Pancreas (tissue), 10 donors: ENCODE results near the gene DDX20. TPM values are rescaled to one million over a fixed set of nuclear protein-coding genes. Genes with fewer than 3 reads are reported as not detected.

Experiments
- ATAC-seq, 4 donors: fragments of 200-7000 bp; cut with Tn5 transposase; one replicate each; pipeline versions ENCODE4 v1.8.0 to v1.9.1; 2020; ENCODE audit warnings: mild to moderate bottlenecking in 4 of 4, moderate library complexity in 4 of 4
- DNase-seq, 6 donors: peaks; one replicate each; pipeline ENCODE4 v3.0.0-alpha.2; 2020
- FAIRE-seq: peaks from 2 replicates; lab custom pipeline; 2012; peaks lifted over from hg19 to GRCh38; lab: Jason Lieb, UNC
- H3K27ac ChIP-seq, 4 donors: fragments of 200-600 bp; sonication (generic); 1 replicate in 3 of 4; 2 replicates in 1 of 4; pipeline versions ENCODE4 v1.5.0 to v1.8.0; 2020
- H3K27me3 ChIP-seq, 4 donors: fragments of 200-600 bp; one replicate each; pipeline ENCODE4 v1.8.0; 2021
- H3K36me3 ChIP-seq, 3 donors: fragments of 200-600 bp; sonication (generic) in 1 of 3; one replicate each; pipeline versions ENCODE4 v1.5.0 to v1.8.0; 2020 to 2021
- H3K4me1 ChIP-seq, 3 donors: fragments of 200-600 bp; one replicate each; pipeline ENCODE4 v1.8.0; 2021
- H3K4me3 ChIP-seq, 4 donors: fragments of 200-600 bp; sonication (generic) in 2 of 4; one replicate each; pipeline versions ENCODE4 v1.5.0 to v1.8.0; 2020 to 2021
- H3K9me3 ChIP-seq, 4 donors: fragments of 200-600 bp; one replicate each; pipeline ENCODE4 v1.8.0; 2021
- CTCF ChIP-seq, 4 donors: fragments of 200-600 bp; sonication (generic) in 3 of 4; IDR thresholded peaks; one replicate each; pipeline versions ENCODE4 v1.5.0 to v1.8.0; 2021; ENCODE audit warnings: antibody characterized with exemption in 4 of 4
- WGBS, 2 donors: extraction: QIAGEN DNeasy Blood & Tissue Kit; methylation state at CpG; one replicate each; pipeline ENCODE4 v1.1.7; 2013; 5-methylcytosine and 5-hydroxymethylcytosine counted together
- intact Hi-C, 3 donors: fragments of 100-400 bp; cut with DNase I; formaldehyde crosslinking; loops; one replicate each; pipeline versions ENCODE4 v1.11.1 to v1.14.2; 2022
- polyA plus RNA-seq, 2 donors: library from polyadenylated mRNA; stranded (reverse); fragments of 200-250 nt; gene quantifications; one replicate each; pipeline ENCODE4 v1.2.3, GENCODE V29; 2013
- total RNA-seq, 6 donors: library from RNA; stranded (reverse); fragmentation: NEBNext Ultra II Directional in 4 of 6; extraction: Animal tissue kit (Norgen Biotek cat#: 25700) in 4 of 6; gene quantifications; one replicate each; pipeline versions ENCODE4 v1.2.1 to v1.2.4, GENCODE V29; 2021 to 2023
- donor health status: healthy with polysubstance abuse.
- donor health status: DM: no; HTN: no; CAD: no; lungs with moderate emphysema.
- donor health status: DM: no; HTN: no; CAD: no.
- donor health status: control.
- donor health status: control.
- donor health status: Bipolar disorder and iron deficiency.
- donor health status: DM: yes; HTN: yes; CAD: no.
- donor health status: DM: no; HTN: no; CAD: no.
- donor health status: DM: no; HTN: no; CAD: no.
- donor health status: DM: yes; HTN: yes; CAD: no.

DDX20 gene
- total and polyA plus RNA-seq, 8 donors = 2.4 to 6.8 (median 4.3) TPM

- intact Hi-C loops = no loop called here
- Histone ChIP-seq H3K4me1 (no peaks in the 10 kb centered on the region), H3K27ac (no peak overlapping the region), H3K4me3 (no peak overlapping the region), H3K9me3 (no peaks in the 10 kb centered on the region), H3K27me3 (no peaks in the 10 kb centered on the region), H3K36me3 (no peaks in the 10 kb centered on the region)
- ATAC-seq = no peak
- FAIRE-seq = no peak
- peak in 1 of 6 donors; percentile 5 for DNase-seq
- 81 to 84% methylated on average over 7 of the region's 7 CpGs for WGBS, 2 donors
- TF ChIP-seq CTCF (IDR thresholded peaks at IDR 0.05) = no peak
Measured at GRCh38 chr1:111732718-111733117, 23.0 kb upstream of the DDX20 start.

GRCh38 chr1:111733183-111733991 is 22.3 kb upstream of the DDX20 start:
- peak in 3 of 4 donors; percentile 37 to 71 (median 66) for ATAC-seq
- no peak for FAIRE-seq
- H3K27me3 ChIP-seq = no peaks in the 10 kb centered on the region
- peak in 1 of 6 donors; percentile 38 for DNase-seq
- TF ChIP-seq CTCF (IDR thresholded peaks at IDR 0.05) = no peak
- no peaks in the 10 kb centered on the region for H3K9me3 ChIP-seq
- WGBS, 2 donors = 67 to 73% methylated on average over 9 of the region's 9 CpGs
- intact Hi-C loops = no loop called here
- H3K36me3 ChIP-seq = no peaks in the 10 kb centered on the region
- H3K4me3 ChIP-seq = no peak overlapping the region
- H3K4me1 ChIP-seq = no peaks in the 10 kb centered on the region
- peak overlapping the region in 1 of 4 donors; percentile 37 for H3K27ac ChIP-seq

- FAIRE-seq = no peak
- H3K9me3 ChIP-seq = no peaks in the 10 kb centered on the region
- H3K27ac ChIP-seq = peak overlapping the region in 1 of 4 donors; percentile 37
- H3K4me3 ChIP-seq = no peak overlapping the region
- no peak for DNase-seq
- no peaks in the 10 kb centered on the region for H3K4me1 ChIP-seq
- intact Hi-C loops = no loop called here
- WGBS, 2 donors = 80 to 92% methylated on average over 5 of the region's 5 CpGs
- ATAC-seq = peak in 1 of 4 donors; percentile 3
- no peaks in the 10 kb centered on the region for H3K27me3 ChIP-seq
- no peak for TF ChIP-seq CTCF (IDR thresholded peaks at IDR 0.05)
- no peaks in the 10 kb centered on the region for H3K36me3 ChIP-seq
Measured at GRCh38 chr1:111733992-111734341, 21.7 kb upstream of the DDX20 start.

GRCh38 chr1:111734426-111734825 is 21.3 kb upstream of the DDX20 start:
- no peak for ATAC-seq
- Histone ChIP-seq H3K27me3 (no peaks in the 10 kb centered on the region), H3K4me1 (no peaks in the 10 kb centered on the region), H3K9me3 (no peaks in the 10 kb centered on the region), H3K36me3 (no peaks in the 10 kb centered on the region), H3K4me3 (no peak overlapping the region), H3K27ac (peak overlapping the region in 1 of 4 donors; percentile 37)
- intact Hi-C loops = no loop called here
- 92 to 99% methylated on average over 3 of the region's 3 CpGs for WGBS, 2 donors
- no peak for TF ChIP-seq CTCF (IDR thresholded peaks at IDR 0.05)
- FAIRE-seq = no peak
- peak in 1 of 6 donors; percentile 4 for DNase-seq

- DNase-seq (no peak), FAIRE-seq (no peak), ATAC-seq (no peak)
- no peak overlapping the region for H3K4me3 ChIP-seq
- no peaks in the 10 kb centered on the region for H3K9me3 ChIP-seq
- TF ChIP-seq CTCF (IDR thresholded peaks at IDR 0.05) = no peak
- H3K4me1 ChIP-seq = no peaks in the 10 kb centered on the region
- no peaks in the 10 kb centered on the region for H3K27me3 ChIP-seq
- intact Hi-C loops = no loop called here
- WGBS, 2 donors = 86 to 92% methylated on average over 3 of the region's 3 CpGs
- H3K27ac ChIP-seq = no peak overlapping the region
- H3K36me3 ChIP-seq = no peaks in the 10 kb centered on the region
Measured at GRCh38 chr1:111734856-111735255, 20.8 kb upstream of the DDX20 start.
